Fibroblast of peridontal ligament (primary cell): ENCODE results near the gene BAX.

Experiments
- DNase-seq: peaks from one replicate; pipeline ENCODE4 v3.0.0-alpha.2; 2010; ENCODE audit errors: extremely low read depth

Gene BAX

GRCh38 chr19:48985711-48986110 lies 31.0 kb downstream of the BAX start:
- no peak for DNase-seq

GRCh38 chr19:48986211-48986610 lies 31.5 kb downstream of the BAX start:
- DNase-seq, result no peak

- DNase-seq, result no peak
Measured at GRCh38 chr19:48987323-48987722, 32.6 kb downstream of the BAX start.

GRCh38 chr19:48988286-48988685 lies 33.6 kb downstream of the BAX start:
- no peak for DNase-seq

GRCh38 chr19:48988860-48989259 lies 34.2 kb downstream of the BAX start:
- DNase-seq, result no peak

- no peak for DNase-seq
Measured at GRCh38 chr19:48989701-48990291, 35.1 kb downstream of the BAX start.

- no peak for DNase-seq
Measured at GRCh38 chr19:48990400-48990799, 35.7 kb downstream of the BAX start.

GRCh38 chr19:48991011-48991609 lies 36.4 kb downstream of the BAX start:
- no peak for DNase-seq

- DNase-seq, result peak; percentile 82
Measured at GRCh38 chr19:48991873-48992580, 37.4 kb downstream of the BAX start.

- no peak for DNase-seq
Measured at GRCh38 chr19:48992581-48993174, 38.0 kb downstream of the BAX start.

- DNase-seq, result peak; percentile 99
Measured at GRCh38 chr19:48993175-48994034, 38.7 kb downstream of the BAX start, which contains the start of the genes GYS1 and RUVBL2. GYS1 (minus strand) TSS chr19:48993309; CDS start chr19:48993112, 197 bp downstream. RUVBL2 (plus strand) TSS chr19:48993887; CDS start chr19:48993912, 25 bp downstream.

- DNase-seq, result no peak
Measured at GRCh38 chr19:48994035-48994386, 39.3 kb downstream of the BAX start.

GRCh38 chr19:48997972-48998371 lies 43.3 kb downstream of the BAX start:
- peak; percentile 35 for DNase-seq

- DNase-seq, result peak; percentile 64
Measured at GRCh38 chr19:48999481-49000325, 45.0 kb downstream of the BAX start.

GRCh38 chr19:49004133-49004532 lies 49.5 kb downstream of the BAX start:
- DNase-seq, result no peak

- DNase-seq, result no peak
Measured at GRCh38 chr19:49004964-49005614, 50.4 kb downstream of the BAX start.

GRCh38 chr19:49006905-49007304 lies 52.2 kb downstream of the BAX start:
- DNase-seq, result no peak

- DNase-seq, result no peak
Measured at GRCh38 chr19:49009828-49010227, 55.2 kb downstream of the BAX start.

GRCh38 chr19:49010453-49010852 lies 55.8 kb downstream of the BAX start:
- no peak for DNase-seq

GRCh38 chr19:49011194-49011593 lies 56.5 kb downstream of the BAX start:
- no peak for DNase-seq
